AG04449 (cell line): ENCODE results near the gene TLDC2.
"Not testable (repeated sequence)": the region's sequence is repeated elsewhere in the genome, so short reads cannot be mapped to it uniquely, and the experiment has no call there.

ENCODE experiments used
- CTCF ChIA-PET: fragments of 350-600 bp; formaldehyde crosslinking; extraction: SDS; loops from one replicate; lab custom pipeline; 2021; ENCODE audit warnings: antibody characterized with exemption; lab: Yijun Ruan, JAX
- POLR2A ChIA-PET: fragments of 400-600, 350-600 bp; formaldehyde crosslinking; extraction: SDS; loops from one replicate; lab custom pipeline; 2020; ENCODE audit warnings: antibody characterized with exemption, inconsistent platforms; lab: Yijun Ruan, JAX
- DNase-seq: peaks from one replicate; pipeline ENCODE4 v3.0.0-alpha.2; 2010; ENCODE audit warnings: low read depth, low spot score
- H3K4me3 ChIP-seq: 2 replicates; pipeline ENCODE4 v1.5.1; 2011; ENCODE audit warnings: low read depth, mild to moderate bottlenecking, control low read depth, low read length
- TF ChIP-seq, protein P1 (sequence below): IDR thresholded peaks from one replicate; pipeline ENCODE4 v1.5.1; 2011; ENCODE audit warnings: mild to moderate bottlenecking, moderate library complexity, low read length, control low read depth, inconsistent platforms; ENCODE audit not compliant: insufficient read depth; ENCODE audit errors: missing control alignments

TLDC2 gene

DNA sequence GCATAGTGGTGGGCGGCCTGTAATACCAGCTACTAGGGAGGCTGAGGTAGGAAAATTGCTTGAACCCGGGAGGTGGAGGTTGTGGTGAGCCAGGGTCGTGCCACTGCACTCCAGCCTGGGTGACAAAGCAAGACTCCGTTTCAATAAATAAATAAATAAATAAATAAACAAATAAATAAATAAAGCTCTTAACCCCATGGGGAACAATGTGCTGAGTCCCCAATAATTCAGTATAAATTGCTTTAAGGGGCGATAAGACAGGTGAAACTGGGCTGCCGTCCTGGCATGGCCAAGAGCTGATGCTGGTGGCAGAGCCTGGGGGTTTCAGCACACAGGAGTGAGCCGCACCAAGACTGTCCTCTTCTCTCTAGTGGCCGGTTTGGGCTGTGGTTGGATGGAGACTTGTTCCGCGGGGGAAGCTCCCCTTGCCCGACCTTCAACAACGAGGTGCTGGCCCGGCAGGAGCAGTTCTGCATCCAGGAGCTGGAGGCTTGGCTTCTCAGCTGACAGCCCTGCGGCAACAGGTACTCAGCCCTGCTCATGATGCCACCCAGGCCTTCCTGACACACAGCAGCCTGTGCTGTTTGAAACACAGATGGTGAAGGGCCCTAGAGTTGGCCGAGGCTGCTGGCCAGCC is 13.1 kb downstream of the TLDC2 start:
- POLR2A ChIA-PET, result interaction anchor here (0.5 kb wide), 1 partner anchor 338 kb away, joined by 3 read pairs; no protein-coding TSS in a partner anchor
- CTCF ChIA-PET, result interaction anchor here (0.7 to 4.0 kb wide), 11 partner anchors 10 to 402 kb away, joined by 3 to 40 read pairs (median 4); partner anchors contain the start of genes DSN1 and RAB5IF
- H3K4me3 ChIP-seq, result no peak overlapping the region
- DNase-seq, result no peak
- TF ChIP-seq, protein P1, sequence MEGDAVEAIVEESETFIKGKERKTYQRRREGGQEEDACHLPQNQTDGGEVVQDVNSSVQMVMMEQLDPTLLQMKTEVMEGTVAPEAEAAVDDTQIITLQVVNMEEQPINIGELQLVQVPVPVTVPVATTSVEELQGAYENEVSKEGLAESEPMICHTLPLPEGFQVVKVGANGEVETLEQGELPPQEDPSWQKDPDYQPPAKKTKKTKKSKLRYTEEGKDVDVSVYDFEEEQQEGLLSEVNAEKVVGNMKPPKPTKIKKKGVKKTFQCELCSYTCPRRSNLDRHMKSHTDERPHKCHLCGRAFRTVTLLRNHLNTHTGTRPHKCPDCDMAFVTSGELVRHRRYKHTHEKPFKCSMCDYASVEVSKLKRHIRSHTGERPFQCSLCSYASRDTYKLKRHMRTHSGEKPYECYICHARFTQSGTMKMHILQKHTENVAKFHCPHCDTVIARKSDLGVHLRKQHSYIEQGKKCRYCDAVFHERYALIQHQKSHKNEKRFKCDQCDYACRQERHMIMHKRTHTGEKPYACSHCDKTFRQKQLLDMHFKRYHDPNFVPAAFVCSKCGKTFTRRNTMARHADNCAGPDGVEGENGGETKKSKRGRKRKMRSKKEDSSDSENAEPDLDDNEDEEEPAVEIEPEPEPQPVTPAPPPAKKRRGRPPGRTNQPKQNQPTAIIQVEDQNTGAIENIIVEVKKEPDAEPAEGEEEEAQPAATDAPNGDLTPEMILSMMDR, result no peak

GRCh38 chr20:36890586-36890985 is 14.6 kb downstream of the TLDC2 start:
- ChIA-PET POLR2A (no interaction called here), CTCF (interaction anchor here (0.7 kb wide), 1 partner anchor 82 kb away, joined by 3 read pairs; no protein-coding TSS in a partner anchor)

DNA sequence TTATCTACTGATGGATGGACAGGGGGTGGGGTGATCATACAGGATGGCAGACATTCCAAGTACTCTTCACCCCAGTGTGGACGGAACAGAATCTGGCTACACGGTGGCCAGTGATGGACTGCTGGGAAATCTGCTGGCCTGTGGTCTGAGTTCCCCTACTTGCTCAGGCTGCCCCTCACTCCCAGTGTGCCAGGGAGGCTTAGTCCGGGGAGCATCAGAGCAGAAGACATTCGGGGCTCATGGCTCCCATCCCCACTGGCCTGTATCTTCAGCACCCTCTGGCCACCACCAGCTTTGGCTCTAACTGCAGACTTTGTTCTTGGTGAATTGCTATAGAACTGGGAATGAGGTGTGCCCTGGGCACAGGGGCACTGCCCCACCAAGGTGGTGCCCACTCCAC is 15.3 kb downstream of the TLDC2 start:
- ChIA-PET POLR2A (no interaction called here), CTCF (interaction anchor here (0.8 kb wide), 1 partner anchor 83 kb away, joined by 4 read pairs; no protein-coding TSS in a partner anchor)
- no peak for DNase-seq
- H3K4me3 ChIP-seq, result no peak overlapping the region
- TF ChIP-seq, protein P1, result no peak

More at GRCh38 chr20:36890586-36890985, 14.6 kb downstream of the TLDC2 start:
- DNase-seq, result no peak
- H3K4me3 ChIP-seq, result no peak overlapping the region
- TF ChIP-seq, protein P1, result no peak

DNA sequence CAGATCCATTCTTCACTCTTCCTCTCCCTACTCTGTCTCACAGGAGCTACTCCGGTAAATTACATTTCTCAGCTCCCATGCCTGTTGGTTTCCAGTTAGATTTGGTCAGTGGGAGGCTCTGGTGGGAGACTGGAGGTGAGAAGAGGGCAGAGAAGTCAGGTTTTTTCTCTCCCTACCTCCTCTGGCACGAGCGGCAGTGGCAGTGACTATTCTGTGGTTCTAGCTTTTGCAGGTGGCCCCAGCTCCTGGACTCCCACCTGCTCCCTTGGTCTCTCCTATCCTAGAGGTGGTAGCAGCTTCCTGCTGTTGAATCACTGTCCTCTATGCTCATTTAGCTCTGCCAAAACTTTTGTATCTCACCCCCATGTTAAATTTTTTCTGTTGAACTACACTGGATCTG is 17.9 kb downstream of the TLDC2 start:
- no peak for DNase-seq
- ChIA-PET CTCF (interaction anchor here (1.2 to 2.1 kb wide), 3 partner anchors 10 to 26 kb away, joined by 3 to 9 read pairs (median 3); no protein-coding TSS in a partner anchor), POLR2A (no interaction called here)
- TF ChIP-seq, protein P1, result no peak
- no peak overlapping the region for H3K4me3 ChIP-seq

GRCh38 chr20:36895036-36895435 is 19.1 kb downstream of the TLDC2 start:
- no peak for DNase-seq
- CTCF ChIA-PET, result interaction anchor here (1.0 to 2.1 kb wide), 2 partner anchors 8 to 25 kb away, joined by 4 to 9 read pairs; no protein-coding TSS in a partner anchor
- POLR2A ChIA-PET, result no interaction called here
- TF ChIP-seq, protein P1, result no peak
- H3K4me3 ChIP-seq, result no peak overlapping the region

DNA sequence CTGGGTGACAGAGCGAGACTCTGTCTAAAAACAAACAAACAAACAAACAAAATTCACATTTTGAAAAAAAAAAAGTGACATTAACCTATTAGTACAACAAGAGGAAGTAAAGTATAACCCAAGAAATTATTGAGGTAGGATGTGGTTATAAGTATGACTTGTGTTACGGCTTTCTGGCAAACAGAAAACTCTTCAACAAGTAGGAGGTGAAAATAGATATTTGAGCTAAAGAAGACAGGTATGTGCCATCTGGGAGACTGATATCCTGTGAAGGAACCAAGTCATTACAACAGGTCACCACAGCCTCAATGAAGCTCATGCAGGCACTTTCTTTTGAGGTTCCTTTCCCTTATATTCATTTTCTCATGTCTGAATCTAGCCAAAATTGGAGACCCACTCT is 28.8 kb downstream of the TLDC2 start:
- CTCF ChIA-PET, result interaction anchor here (0.9 to 1.2 kb wide), 2 partner anchors 15 to 18 kb away, joined by 3 to 6 read pairs; no protein-coding TSS in a partner anchor
- DNase-seq, result no peak
- TF ChIP-seq, protein P1, result no peak
- no peak overlapping the region for H3K4me3 ChIP-seq
- POLR2A ChIA-PET, result no interaction called here

- CTCF ChIA-PET, result interaction anchor here (5.0 kb wide), 1 partner anchor 14 kb away, joined by 32 read pairs; no protein-coding TSS in a partner anchor
- POLR2A ChIA-PET, H3K4me3 ChIP-seq, DNase-seq: not testable (repeated sequence)
Observed at GRCh38 chr20:36905566-36905965, 29.6 kb downstream of the TLDC2 start.

GRCh38 chr20:36906086-36906485 is 30.1 kb downstream of the TLDC2 start:
- CTCF ChIA-PET, result interaction anchor here (1.0 to 5.0 kb wide), 3 partner anchors 13 to 34 kb away, joined by 3 to 32 read pairs (median 5); no protein-coding TSS in a partner anchor
- H3K4me3 ChIP-seq, DNase-seq, POLR2A ChIA-PET: not testable (repeated sequence)
